Spleen (tissue), 11 donors: Measurements from ENCODE around the gene FAM50A. TPM values are rescaled to one million over a fixed set of nuclear protein-coding genes. Genes with fewer than 3 reads are reported as not detected.

Source experiments
- DNase-seq: peaks from one replicate; pipeline ENCODE4 v3.0.0-alpha.2; 2020
- H3K27ac ChIP-seq, 8 donors: fragments of 200-600 bp; sonication (generic) in 7 of 8; 1 replicate in 4 of 8; 2 replicates in 4 of 8; pipeline versions ENCODE4 v1.5.0 to v1.8.0; 2016 to 2021; ENCODE audit warnings: inconsistent platforms in 4 of 8, mild to moderate bottlenecking in 4 of 8, moderate library complexity in 1 of 8
- H3K27me3 ChIP-seq, 7 donors: fragments of 200-600 bp; sonication (generic) in 6 of 7; replicated peaks in 1 of 7; 1 replicate in 4 of 7; 2 replicates in 3 of 7; pipeline versions ENCODE4 v1.5.0 to v1.8.0; 2016 to 2021; ENCODE audit warnings: inconsistent platforms in 3 of 7, mild to moderate bottlenecking in 1 of 7
- H3K36me3 ChIP-seq, 6 donors: fragments of 200-600 bp; sonication (generic) in 5 of 6; 1 replicate in 4 of 6; 2 replicates in 2 of 6; pipeline versions ENCODE4 v1.5.0 to v1.8.0; 2016 to 2021; ENCODE audit warnings: inconsistent platforms in 2 of 6
- H3K4me1 ChIP-seq, 6 donors: fragments of 200-600 bp; sonication (generic) in 5 of 6; 1 replicate in 3 of 6; 2 replicates in 3 of 6; pipeline versions ENCODE4 v1.5.0 to v1.8.0; 2016 to 2021; ENCODE audit warnings: inconsistent platforms in 3 of 6
- H3K4me3 ChIP-seq, 8 donors: fragments of 200-600 bp; sonication (generic) in 7 of 8; 1 replicate in 4 of 8; 2 replicates in 4 of 8; pipeline versions ENCODE4 v1.5.0 to v1.8.0; 2016 to 2021; ENCODE audit warnings: inconsistent platforms in 4 of 8, mild to moderate bottlenecking in 4 of 8, moderate library complexity in 2 of 8
- H3K9me3 ChIP-seq, 8 donors: fragments of 200-600 bp; sonication (generic) in 7 of 8; 1 replicate in 4 of 8; 2 replicates in 4 of 8; pipeline versions ENCODE4 v1.5.0 to v1.8.0; 2016 to 2021; ENCODE audit warnings: inconsistent platforms in 4 of 8
- CTCF ChIP-seq, 11 experiments: fragments of 200-600 bp in 7 of 11; fragments of 450-650 bp in 4 of 11; sonication (generic) in 4 of 11; IDR thresholded peaks in 8 of 11; conservative IDR thresholded peaks in 3 of 11; 1 replicate in 7 of 11; 2 replicates in 4 of 11; pipeline versions ENCODE4 v1.4.0 to v1.8.0; 2016 to 2021; ENCODE audit warnings: antibody characterized with exemption in 11 of 11, inconsistent platforms in 4 of 11, mild to moderate bottlenecking in 1 of 11
- POLR2A ChIP-seq, 3 donors: fragments of 450-650 bp; IDR thresholded peaks; one replicate each; pipeline ENCODE4 v1.5.1; 2017; ENCODE audit warnings: antibody characterized with exemption in 3 of 3, mild to moderate bottlenecking in 1 of 3
- POLR2AphosphoS5 ChIP-seq, 3 donors: sonication (generic); formaldehyde crosslinking; IDR thresholded peaks; one replicate each; pipeline ENCODE4 v1.5.1; 2017; ENCODE audit warnings: antibody characterized with exemption in 3 of 3
- WGBS, 5 donors: extraction: QIAGEN DNeasy Blood & Tissue Kit in 3 of 5; methylation state at CpG; one replicate each; pipeline versions ENCODE4 v1.1.5 to v1.1.7; 2013 to 2018; 5-methylcytosine and 5-hydroxymethylcytosine counted together
- intact Hi-C: fragments of 100-400 bp; cut with DNase I; formaldehyde crosslinking; loops from one replicate; pipeline ENCODE4 v1.15.0; 2023; ENCODE audit warnings: low total_unique reads
- polyA plus RNA-seq, 3 donors: library from polyadenylated mRNA; stranded (reverse); fragments of 200-250 nt; gene quantifications; one replicate each; pipeline ENCODE4 v1.2.1, GENCODE V29; 2013
- total RNA-seq, 7 donors: library from RNA; depleted of rRNA in 3 of 7; stranded (reverse); fragments of >200 nt in 3 of 7; fragmentation: NEBNext Ultra II Directional in 4 of 7; extraction: Animal tissue kit (Norgen Biotek cat#: 25700) in 4 of 7; gene quantifications; one replicate each; pipeline versions ENCODE4 v1.1.0 to v1.2.1, GENCODE V29; 2016 to 2021
- donor health status: healthy with polysubstance abuse.
- donor health status: DM: no; HTN: no; CAD: no; lungs with moderate emphysema.
- donor health status: DM: no; HTN: no; CAD: no.
- donor health status: Bipolar disorder and iron deficiency.
- donor health status: healthy.
- donor health status: DM: no; HTN: no; CAD: no.
- donor health status: DM: yes; HTN: yes; CAD: no.

Gene FAM50A
- total and polyA plus RNA-seq, 10 donors = 30.3 to 123 (median 47.9) TPM

GRCh38 chrX:154411981-154412340 lies 32.0 kb upstream of the FAM50A start:
- no peaks in the 10 kb centered on the region for H3K9me3 ChIP-seq
- peaks cover 0 to 52% (median 36%) of the 10 kb centered on the region in 6 donors for H3K4me1 ChIP-seq
- no peak for TF ChIP-seq POLR2A (IDR thresholded peaks at IDR 0.05)
- peak in 2 of 3 donors; percentile 51 to 68 for TF ChIP-seq POLR2AphosphoS5 (IDR thresholded peaks at IDR 0.05)
- peak overlapping the region; percentile 42 to 84 (median 68) for H3K4me3 ChIP-seq
- peaks cover 0 to 18% (median 0%) of the 10 kb centered on the region in 6 donors for H3K36me3 ChIP-seq
- DNase-seq = peak; percentile 91
- H3K27me3 ChIP-seq = no peaks in the 10 kb centered on the region
- 0 to 49% (median 3%) methylated on average over 12 to 29 of the region's 29 CpGs for WGBS, 5 donors
- intact Hi-C loops = no loop called here
- H3K27ac ChIP-seq = peak overlapping the region; percentile 79 to 98 (median 96)

GRCh38 chrX:154412468-154412867 lies 31.5 kb upstream of the FAM50A start:
- Histone ChIP-seq H3K27ac (peak overlapping the region; percentile 79 to 98 (median 96)), H3K4me3 (peak overlapping the region; percentile 42 to 84 (median 68)), H3K9me3 (no peaks in the 10 kb centered on the region), H3K27me3 (no peaks in the 10 kb centered on the region), H3K36me3 (peaks cover 0 to 18% (median 0%) of the 10 kb centered on the region in 6 donors), H3K4me1 (peaks cover 0 to 52% (median 36%) of the 10 kb centered on the region in 6 donors)
- DNase-seq = peak; percentile 90
- TF ChIP-seq POLR2A (IDR thresholded peaks at IDR 0.05) = no peak
- TF ChIP-seq POLR2AphosphoS5 (IDR thresholded peaks at IDR 0.05) = peak in 1 of 3 donors; percentile 62
- no peak for TF ChIP-seq CTCF (IDR thresholded peaks at IDR 0.05 in 8 of 11, conservative IDR thresholded peaks at IDR 0.05 in 3 of 11)
- 6 to 50% (median 29%) methylated on average over 1 to 4 of the region's 4 CpGs for WGBS, 5 donors
- intact Hi-C loops = no loop called here

- peaks cover 0 to 18% (median 0%) of the 10 kb centered on the region in 6 donors for H3K36me3 ChIP-seq
- no peaks in the 10 kb centered on the region for H3K9me3 ChIP-seq
- H3K27ac ChIP-seq = peak overlapping the region; percentile 79 to 98 (median 96)
- TF ChIP-seq POLR2AphosphoS5 (IDR thresholded peaks at IDR 0.05) (no peak), CTCF (IDR thresholded peaks at IDR 0.05 in 8 of 11, conservative IDR thresholded peaks at IDR 0.05 in 3 of 11) (no peak), POLR2A (IDR thresholded peaks at IDR 0.05) (no peak)
- intact Hi-C loops = no loop called here
- peaks cover 0 to 45% (median 33%) of the 10 kb centered on the region in 6 donors for H3K4me1 ChIP-seq
- peak overlapping the region in 1 of 8 donors; percentile 83 for H3K4me3 ChIP-seq
- 59 to 96% (median 79%) methylated on average over 5 to 8 of the region's 8 CpGs for WGBS, 5 donors
- DNase-seq = no peak
- H3K27me3 ChIP-seq = no peaks in the 10 kb centered on the region
Measured at GRCh38 chrX:154413142-154413541, 30.8 kb upstream of the FAM50A start.

DNA sequence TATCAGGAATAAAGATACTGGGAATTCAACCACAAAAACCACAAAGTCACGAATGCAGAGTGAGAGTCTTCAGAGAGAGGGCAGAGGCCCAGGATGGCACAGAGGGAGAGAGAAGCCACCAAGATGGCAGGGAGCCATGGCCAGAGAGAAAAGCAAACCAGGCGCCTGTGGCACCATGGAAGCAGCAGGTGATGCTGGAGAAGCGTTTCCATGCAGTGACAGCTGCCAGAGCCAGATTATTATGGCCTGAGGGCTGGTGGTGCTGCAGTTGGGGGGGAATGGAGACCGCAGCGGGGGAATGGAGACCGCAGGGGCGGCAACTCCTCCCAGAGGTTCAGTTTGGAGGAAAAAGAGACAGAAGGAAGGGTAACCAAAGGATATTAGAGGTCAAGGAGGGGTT lies 26.8 kb upstream of the FAM50A start:
- 61 to 86% (median 83%) methylated on average over 7 of the region's 7 CpGs for WGBS, 5 donors
- Histone ChIP-seq H3K4me1 (peaks cover 0 to 31% (median 12%) of the 10 kb centered on the region in 6 donors), H3K9me3 (no peaks in the 10 kb centered on the region), H3K36me3 (peaks cover 0 to 44% (median 0%) of the 10 kb centered on the region in 6 donors), H3K27me3 (no peaks in the 10 kb centered on the region), H3K27ac (no peak overlapping the region), H3K4me3 (no peak overlapping the region)
- intact Hi-C loops = no loop called here
- TF ChIP-seq POLR2A (IDR thresholded peaks at IDR 0.05) (no peak), CTCF (IDR thresholded peaks at IDR 0.05 in 8 of 11, conservative IDR thresholded peaks at IDR 0.05 in 3 of 11) (no peak)
- DNase-seq = no peak
